Caco-2 (cell line): ENCODE data around the gene VWA1. TPM values are rescaled to one million over a fixed set of nuclear protein-coding genes. Genes with fewer than 3 reads are reported as not detected.
A peak's percentile ranks its signal among the peaks of the same experiment; 100 is the strongest.
"Not testable (repeated sequence)": the region's sequence is repeated elsewhere in the genome, so short reads cannot be mapped to it uniquely, and the experiment has no call there.

ENCODE experiments used
- BruUV-seq: library from RNA; stranded (reverse); fragments of 400-500 nt; replicated peaks from 2 replicates; lab custom pipeline; 2021; lab: Mats Ljungman, UMichigan
- CTCF ChIA-PET: fragments of 300-600 bp; sonication (Branson Sonifier 250); formaldehyde crosslinking; loops from one replicate; lab custom pipeline; 2022; ENCODE audit warnings: antibody characterized with exemption; lab: Charles Lee
- POLR2A ChIA-PET: fragments of 300-600 bp; sonication (Branson Sonifier 250); formaldehyde crosslinking; loops from one replicate; lab custom pipeline; 2022; ENCODE audit warnings: antibody characterized with exemption; lab: Charles Lee
- DNase-seq, 2 experiments: peaks; one replicate each; pipeline versions ENCODE4 v3.0.0 to v3.0.0-alpha.2; 2020 to 2022
- H3K27me3 ChIP-seq: replicated peaks from 2 replicates; pipeline ENCODE4 v1.6.0; 2011; ENCODE audit warnings: low read length; ENCODE audit not compliant: control insufficient read depth, insufficient read depth
- H3K36me3 ChIP-seq: 2 replicates; pipeline ENCODE4 v1.5.1; 2011; ENCODE audit warnings: low read length; ENCODE audit not compliant: control insufficient read depth, insufficient read depth
- H3K4me1 ChIP-seq: fragments of 250-450 bp; sonication (Bioruptor Pico); 2 replicates; pipeline ENCODE4 v1.5.1; 2020; ENCODE audit warnings: mild to moderate bottlenecking
- H3K4me3 ChIP-seq: 2 replicates; pipeline ENCODE4 v1.5.1; 2011; ENCODE audit warnings: low read depth, mild to moderate bottlenecking, control low read depth, low read length
- H3K9me3 ChIP-seq: fragments of 250-450 bp; sonication (Bioruptor Pico); 2 replicates; pipeline ENCODE4 v1.5.1; 2020; ENCODE audit warnings: mild to moderate bottlenecking, moderate library complexity
- H3K27ac Mint-ChIP-seq: one replicate; pipeline ENCODE4 v1.8.0; 2022; ENCODE audit warnings: mixed read lengths; ENCODE audit not compliant: unreplicated experiment
- H3K27me3 Mint-ChIP-seq: one replicate; pipeline ENCODE4 v1.8.0; 2022; ENCODE audit warnings: mixed read lengths; ENCODE audit not compliant: insufficient read depth, unreplicated experiment
- H3K36me3 Mint-ChIP-seq: one replicate; pipeline ENCODE4 v1.8.0; 2022; ENCODE audit warnings: mild to moderate bottlenecking, mixed read lengths; ENCODE audit not compliant: insufficient read depth, unreplicated experiment
- H3K4me1 Mint-ChIP-seq: one replicate; pipeline ENCODE4 v1.8.0; 2022; ENCODE audit warnings: low read depth, mixed read lengths; ENCODE audit not compliant: unreplicated experiment
- H3K4me3 Mint-ChIP-seq: one replicate; pipeline ENCODE4 v1.8.0; 2022; ENCODE audit warnings: mild to moderate bottlenecking, moderate library complexity, mixed read lengths; ENCODE audit not compliant: unreplicated experiment
- H3K9me3 Mint-ChIP-seq: one replicate; pipeline ENCODE4 v1.8.0; 2022; ENCODE audit warnings: mixed read lengths; ENCODE audit not compliant: unreplicated experiment
- intact Hi-C: fragments of 100-400 bp; cut with micrococcal nuclease; formaldehyde crosslinking; loops from one replicate; pipeline ENCODE4 v1.10.0; 2022; ENCODE audit not compliant: unreplicated experiment
- total RNA-seq: library from RNA; stranded (reverse); gene quantifications from 2 replicates; pipeline ENCODE4 v1.2.3, GENCODE V29; 2022
- TF ChIP-seq, protein P1 (sequence below), 2 experiments: fragments of 200-600 bp in 1 of 2; IDR thresholded peaks; 1 replicate in 1 of 2; 2 replicates in 1 of 2; pipeline versions ENCODE4 v1.5.1 to v1.8.0; 2011 to 2022; ENCODE audit warnings: antibody characterized with exemption in 1 of 2, control low read depth in 1 of 2, inconsistent platforms in 1 of 2, low read depth in 1 of 2, low read length in 1 of 2, mild to moderate bottlenecking in 1 of 2, moderate library complexity in 1 of 2; ENCODE audit not compliant: insufficient read depth in 1 of 2, severe bottlenecking in 1 of 2, unreplicated experiment in 1 of 2

Gene VWA1
- total RNA-seq, 1 experiment from 2014 or later: 74.7 TPM

DNA sequence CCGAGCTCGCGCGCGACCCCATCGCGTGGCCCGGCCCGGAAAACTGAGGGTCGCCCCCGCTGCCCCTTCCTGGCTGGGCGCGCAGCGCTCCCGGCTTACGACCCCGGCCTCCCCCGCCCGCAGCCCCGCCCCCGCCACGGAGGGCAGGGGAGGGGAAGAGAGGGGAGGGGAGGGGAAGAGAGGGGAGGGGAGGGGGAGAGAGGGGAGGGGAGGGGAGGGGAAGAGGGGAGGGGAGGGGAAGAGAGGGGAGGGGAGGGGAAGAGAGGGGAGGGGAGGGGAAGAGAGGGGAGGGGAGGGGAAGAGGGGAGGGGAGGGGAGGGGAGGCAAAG, 7.7 kb upstream of the VWA1 start:
- DNase-seq: no peak
- BruUV-seq: no TSS peak
- Mint-ChIP-seq H3K36me3 (no peaks in the 10 kb centered on the region), H3K9me3 (no peaks in the 10 kb centered on the region), H3K4me3 (no peak overlapping the region), H3K4me1 (peaks cover 5% of the 10 kb centered on the region), H3K27ac (no peak overlapping the region), H3K27me3 (no peaks in the 10 kb centered on the region)
- TF ChIP-seq, protein P1, sequence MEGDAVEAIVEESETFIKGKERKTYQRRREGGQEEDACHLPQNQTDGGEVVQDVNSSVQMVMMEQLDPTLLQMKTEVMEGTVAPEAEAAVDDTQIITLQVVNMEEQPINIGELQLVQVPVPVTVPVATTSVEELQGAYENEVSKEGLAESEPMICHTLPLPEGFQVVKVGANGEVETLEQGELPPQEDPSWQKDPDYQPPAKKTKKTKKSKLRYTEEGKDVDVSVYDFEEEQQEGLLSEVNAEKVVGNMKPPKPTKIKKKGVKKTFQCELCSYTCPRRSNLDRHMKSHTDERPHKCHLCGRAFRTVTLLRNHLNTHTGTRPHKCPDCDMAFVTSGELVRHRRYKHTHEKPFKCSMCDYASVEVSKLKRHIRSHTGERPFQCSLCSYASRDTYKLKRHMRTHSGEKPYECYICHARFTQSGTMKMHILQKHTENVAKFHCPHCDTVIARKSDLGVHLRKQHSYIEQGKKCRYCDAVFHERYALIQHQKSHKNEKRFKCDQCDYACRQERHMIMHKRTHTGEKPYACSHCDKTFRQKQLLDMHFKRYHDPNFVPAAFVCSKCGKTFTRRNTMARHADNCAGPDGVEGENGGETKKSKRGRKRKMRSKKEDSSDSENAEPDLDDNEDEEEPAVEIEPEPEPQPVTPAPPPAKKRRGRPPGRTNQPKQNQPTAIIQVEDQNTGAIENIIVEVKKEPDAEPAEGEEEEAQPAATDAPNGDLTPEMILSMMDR (IDR thresholded peaks at IDR 0.05; ENCODE audit: insufficient read depth in 1 of 2, low read depth in 1 of 2, low read length in 1 of 2, severe bottlenecking in 1 of 2, unreplicated experiment in 1 of 2): no peak
- Histone ChIP-seq H3K27me3 (no peaks in the 10 kb centered on the region), H3K9me3 (no peaks in the 10 kb centered on the region), H3K4me3 (no peak overlapping the region), H3K4me1 (peaks cover 45% of the 10 kb centered on the region), H3K36me3 (no peaks in the 10 kb centered on the region)
- POLR2A ChIA-PET: no interaction called here
- CTCF ChIA-PET: no interaction called here
- intact Hi-C loops: no loop called here

DNA sequence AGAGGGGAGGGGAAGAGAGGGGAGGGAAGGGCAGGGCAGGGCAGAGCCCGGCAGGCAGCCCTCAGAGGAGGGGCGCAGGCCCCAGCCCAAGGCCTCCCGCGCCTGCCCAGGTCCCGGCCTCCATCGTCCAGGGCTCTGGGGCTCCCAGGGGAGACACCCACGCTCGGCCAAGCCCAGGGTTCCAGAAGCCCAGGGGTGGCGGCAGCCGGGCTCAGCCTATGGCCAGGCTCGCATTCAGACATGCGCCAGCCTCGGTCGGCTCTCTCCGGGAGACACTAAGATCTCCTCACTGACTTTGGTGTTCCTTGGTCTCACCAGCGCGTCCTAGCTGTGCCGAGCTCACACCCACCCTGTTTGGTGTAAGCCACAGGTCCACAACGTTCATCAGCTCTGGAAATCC, 7.3 kb upstream of the VWA1 start:
- ChIA-PET CTCF (no interaction called here), POLR2A (no interaction called here)
- peak overlapping the region; percentile 45 for H3K27ac Mint-ChIP-seq
- Histone ChIP-seq H3K4me3 (no peak overlapping the region), H3K36me3 (no peaks in the 10 kb centered on the region), H3K9me3 (no peaks in the 10 kb centered on the region), H3K4me1 (peaks cover 45% of the 10 kb centered on the region), H3K27me3 (no peaks in the 10 kb centered on the region)
- no peak overlapping the region for H3K4me3 Mint-ChIP-seq
- no peaks in the 10 kb centered on the region for H3K27me3 Mint-ChIP-seq
- intact Hi-C loops: no loop called here
- no peaks in the 10 kb centered on the region for H3K36me3 Mint-ChIP-seq
- peaks cover 5% of the 10 kb centered on the region for H3K4me1 Mint-ChIP-seq
- TF ChIP-seq, protein P1 (IDR thresholded peaks at IDR 0.05; ENCODE audit: insufficient read depth in 1 of 2, low read depth in 1 of 2, low read length in 1 of 2, severe bottlenecking in 1 of 2, unreplicated experiment in 1 of 2): no peak
- no TSS peak for BruUV-seq
- no peaks in the 10 kb centered on the region for H3K9me3 Mint-ChIP-seq
- no peak for DNase-seq

DNA sequence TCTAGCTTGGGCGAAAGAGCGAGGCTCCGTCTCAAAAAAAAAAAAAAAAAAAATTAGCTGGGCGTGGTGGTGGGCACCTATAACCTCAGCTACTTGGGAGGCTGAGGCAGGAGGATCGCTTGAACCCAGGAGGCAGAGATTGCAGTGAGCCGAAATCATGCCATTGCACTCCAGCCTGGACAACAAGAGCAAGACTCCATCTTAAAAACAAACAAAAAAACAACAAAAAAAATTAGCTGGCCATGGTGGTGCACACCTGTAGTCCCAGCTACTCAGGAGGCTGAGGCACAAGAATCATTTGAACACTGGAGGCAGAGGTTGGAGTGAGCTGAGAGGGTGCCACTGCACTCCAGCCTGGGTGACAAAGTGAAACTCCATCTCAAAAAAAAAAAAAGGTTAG, 6.5 kb upstream of the VWA1 start:
- H3K4me3 ChIP-seq, POLR2A ChIA-PET, CTCF ChIA-PET, H3K4me3 Mint-ChIP-seq, DNase-seq, H3K36me3 Mint-ChIP-seq, intact Hi-C loops, H3K9me3 ChIP-seq, H3K9me3 Mint-ChIP-seq, H3K4me1 Mint-ChIP-seq, BruUV-seq, H3K27me3 ChIP-seq, H3K27me3 Mint-ChIP-seq, H3K36me3 ChIP-seq: not testable (repeated sequence)
- peaks cover 49% of the 10 kb centered on the region for H3K4me1 ChIP-seq
- H3K27ac Mint-ChIP-seq: peak overlapping the region; percentile 45

GRCh38 chr1:1429671-1430073, 5.8 kb upstream of the VWA1 start:
- ChIA-PET CTCF (no interaction called here), POLR2A (no interaction called here)
- H3K9me3 ChIP-seq: no peaks in the 10 kb centered on the region
- Mint-ChIP-seq H3K4me3 (no peak overlapping the region), H3K27me3 (no peaks in the 10 kb centered on the region), H3K9me3 (no peaks in the 10 kb centered on the region), H3K27ac (peak overlapping the region; percentile 59), H3K4me1 (peaks cover 5% of the 10 kb centered on the region), H3K36me3 (peaks cover 2% of the 10 kb centered on the region)
- TF ChIP-seq, protein P1 (IDR thresholded peaks at IDR 0.05; ENCODE audit: insufficient read depth in 1 of 2, low read depth in 1 of 2, low read length in 1 of 2, severe bottlenecking in 1 of 2, unreplicated experiment in 1 of 2): no peak
- intact Hi-C loops: loop anchor here (5.0 kb wide), 1 partner anchor 32 kb away; the partner anchor contains the start of gene CCNL2
- no peak for DNase-seq
- H3K27me3 ChIP-seq: no peaks in the 10 kb centered on the region
- BruUV-seq: no TSS peak
- H3K4me1 ChIP-seq: peaks cover 56% of the 10 kb centered on the region
- H3K4me3 ChIP-seq: no peak overlapping the region
- no peaks in the 10 kb centered on the region for H3K36me3 ChIP-seq
